ENCODE results near the gene NPLOC4.

NPLOC4 gene

DNA sequence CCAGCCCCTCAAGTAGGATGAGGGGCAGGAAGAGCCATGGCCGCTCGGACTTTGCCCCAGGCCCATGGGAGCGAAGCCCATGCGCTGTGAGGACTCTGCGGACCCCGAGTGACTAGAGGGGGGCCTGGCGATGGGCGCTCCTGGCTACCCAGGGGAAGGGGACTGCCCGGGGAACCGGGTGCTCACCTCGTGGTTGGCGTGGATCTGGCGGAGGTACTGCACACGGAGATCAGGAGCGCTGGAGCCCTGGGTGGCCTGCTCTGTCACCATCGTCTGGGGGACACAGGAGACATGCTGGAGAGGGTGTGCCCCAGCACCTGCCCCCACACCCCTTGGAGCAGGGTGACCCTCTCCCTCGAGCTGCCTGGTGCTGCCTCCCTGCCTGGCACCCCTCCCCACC lies 95.8 kb downstream of the NPLOC4 start:
- peaks cover 10% of the 10 kb centered on the region for H3K4me1 Mint-ChIP-seq
- TF ChIP-seq, protein P1, sequence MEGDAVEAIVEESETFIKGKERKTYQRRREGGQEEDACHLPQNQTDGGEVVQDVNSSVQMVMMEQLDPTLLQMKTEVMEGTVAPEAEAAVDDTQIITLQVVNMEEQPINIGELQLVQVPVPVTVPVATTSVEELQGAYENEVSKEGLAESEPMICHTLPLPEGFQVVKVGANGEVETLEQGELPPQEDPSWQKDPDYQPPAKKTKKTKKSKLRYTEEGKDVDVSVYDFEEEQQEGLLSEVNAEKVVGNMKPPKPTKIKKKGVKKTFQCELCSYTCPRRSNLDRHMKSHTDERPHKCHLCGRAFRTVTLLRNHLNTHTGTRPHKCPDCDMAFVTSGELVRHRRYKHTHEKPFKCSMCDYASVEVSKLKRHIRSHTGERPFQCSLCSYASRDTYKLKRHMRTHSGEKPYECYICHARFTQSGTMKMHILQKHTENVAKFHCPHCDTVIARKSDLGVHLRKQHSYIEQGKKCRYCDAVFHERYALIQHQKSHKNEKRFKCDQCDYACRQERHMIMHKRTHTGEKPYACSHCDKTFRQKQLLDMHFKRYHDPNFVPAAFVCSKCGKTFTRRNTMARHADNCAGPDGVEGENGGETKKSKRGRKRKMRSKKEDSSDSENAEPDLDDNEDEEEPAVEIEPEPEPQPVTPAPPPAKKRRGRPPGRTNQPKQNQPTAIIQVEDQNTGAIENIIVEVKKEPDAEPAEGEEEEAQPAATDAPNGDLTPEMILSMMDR (IDR thresholded peaks at IDR 0.05) = no peak
- peaks cover under 1% of the 10 kb centered on the region for H3K36me3 Mint-ChIP-seq (ENCODE audit: low read depth)
- DNase-seq = no peak
- no peaks in the 10 kb centered on the region for H3K9me3 Mint-ChIP-seq
- no peak overlapping the region for H3K4me3 Mint-ChIP-seq
- peaks cover 20% of the 10 kb centered on the region for H3K27me3 Mint-ChIP-seq (ENCODE audit: low read depth, poor library complexity)
- H3K27ac Mint-ChIP-seq = no peak overlapping the region

DNA sequence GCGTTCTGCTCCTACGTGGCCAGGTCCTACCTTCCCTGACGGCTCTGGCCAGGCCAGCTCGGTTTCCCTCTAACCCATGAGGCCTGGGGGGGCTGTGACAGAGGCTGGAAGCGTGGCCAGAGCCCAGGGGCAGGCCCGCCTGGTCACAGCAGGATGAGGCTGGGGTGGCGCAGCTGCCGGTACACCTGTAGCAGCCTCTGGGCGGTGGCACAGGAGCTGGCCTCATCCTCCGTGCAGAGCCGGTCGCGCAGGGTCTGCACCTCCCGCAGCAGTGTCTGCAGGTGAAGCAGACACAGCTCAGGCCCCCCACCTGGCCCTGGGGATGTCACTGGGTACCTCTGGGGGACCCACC lies 96.3 kb downstream of the NPLOC4 start:
- H3K4me3 Mint-ChIP-seq = no peak overlapping the region
- H3K27me3 Mint-ChIP-seq (ENCODE audit: low read depth, poor library complexity) = peaks cover 25% of the 10 kb centered on the region
- H3K36me3 Mint-ChIP-seq (ENCODE audit: low read depth) = no peaks in the 10 kb centered on the region
- TF ChIP-seq, protein P1 (IDR thresholded peaks at IDR 0.05) = no peak
- H3K27ac Mint-ChIP-seq = no peak overlapping the region
- peaks cover 10% of the 10 kb centered on the region for H3K4me1 Mint-ChIP-seq
- H3K9me3 Mint-ChIP-seq = no peaks in the 10 kb centered on the region
- no peak for DNase-seq

DNA sequence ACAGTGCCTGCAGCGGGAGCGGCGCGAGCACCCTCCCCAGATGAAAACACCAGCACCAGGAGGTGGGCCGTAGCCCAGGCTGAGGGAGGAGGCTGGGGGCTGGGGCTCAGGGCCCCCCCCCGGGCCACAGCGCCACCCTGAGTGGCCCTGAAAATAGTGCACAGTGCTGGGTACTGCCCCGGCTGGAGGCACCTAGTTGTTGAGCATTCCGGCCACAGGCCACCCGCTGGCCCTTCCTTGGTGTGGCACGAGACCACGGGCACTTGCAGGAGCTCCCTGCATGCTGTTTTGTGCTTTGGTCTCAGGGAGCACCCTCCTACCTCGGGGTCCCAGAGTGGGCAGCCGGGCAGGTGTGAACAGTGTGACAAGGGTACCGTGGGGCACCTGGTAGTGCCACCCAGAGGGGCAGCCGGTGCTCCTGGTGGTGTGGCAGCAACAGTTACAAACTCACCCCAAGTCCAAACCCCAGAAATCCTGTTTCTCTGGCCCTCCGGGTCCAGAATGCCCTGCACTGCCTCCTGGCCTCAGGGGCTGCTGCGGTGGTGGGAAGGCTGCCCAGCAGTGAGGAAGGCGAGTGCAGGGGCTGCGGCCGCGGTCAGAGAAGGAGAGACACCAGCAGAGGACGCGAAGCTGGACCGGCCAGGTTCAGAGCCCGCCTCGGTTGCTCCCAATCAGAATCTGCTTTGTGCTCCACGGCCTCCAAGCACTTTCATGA lies 96.8 kb downstream of the NPLOC4 start:
- TF ChIP-seq, protein P1 (IDR thresholded peaks at IDR 0.05) = no peak
- H3K36me3 Mint-ChIP-seq (ENCODE audit: low read depth) = no peaks in the 10 kb centered on the region
- no peak for DNase-seq
- H3K4me1 Mint-ChIP-seq = peaks cover 10% of the 10 kb centered on the region
- peaks cover 29% of the 10 kb centered on the region for H3K27me3 Mint-ChIP-seq (ENCODE audit: low read depth, poor library complexity)
- no peak overlapping the region for H3K27ac Mint-ChIP-seq
- no peak overlapping the region for H3K4me3 Mint-ChIP-seq
- no peaks in the 10 kb centered on the region for H3K9me3 Mint-ChIP-seq

DNA sequence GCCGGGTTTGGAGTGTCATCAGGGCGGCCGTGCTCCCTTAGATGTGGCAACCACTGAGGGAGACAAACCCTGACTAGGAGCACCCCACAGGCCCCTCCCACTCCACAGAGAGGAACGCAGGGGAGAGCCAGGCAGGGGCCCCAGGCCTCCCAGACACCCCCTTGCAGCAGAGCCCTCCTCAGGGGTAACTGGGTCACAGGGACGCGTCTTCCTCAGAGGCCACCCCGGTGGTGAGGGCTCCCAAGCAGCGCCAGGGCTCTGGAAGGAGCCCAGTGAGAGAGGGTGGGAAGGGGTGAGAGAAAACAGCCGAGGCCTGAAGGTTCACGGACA lies 97.4 kb downstream of the NPLOC4 start:
- peaks cover 10% of the 10 kb centered on the region for H3K4me1 Mint-ChIP-seq
- TF ChIP-seq, protein P1 (IDR thresholded peaks at IDR 0.05) = no peak
- no peak for DNase-seq
- no peak overlapping the region for H3K27ac Mint-ChIP-seq
- H3K36me3 Mint-ChIP-seq (ENCODE audit: low read depth) = no peaks in the 10 kb centered on the region
- peaks cover 32% of the 10 kb centered on the region for H3K27me3 Mint-ChIP-seq (ENCODE audit: low read depth, poor library complexity)
- no peaks in the 10 kb centered on the region for H3K9me3 Mint-ChIP-seq
- no peak overlapping the region for H3K4me3 Mint-ChIP-seq

DNA sequence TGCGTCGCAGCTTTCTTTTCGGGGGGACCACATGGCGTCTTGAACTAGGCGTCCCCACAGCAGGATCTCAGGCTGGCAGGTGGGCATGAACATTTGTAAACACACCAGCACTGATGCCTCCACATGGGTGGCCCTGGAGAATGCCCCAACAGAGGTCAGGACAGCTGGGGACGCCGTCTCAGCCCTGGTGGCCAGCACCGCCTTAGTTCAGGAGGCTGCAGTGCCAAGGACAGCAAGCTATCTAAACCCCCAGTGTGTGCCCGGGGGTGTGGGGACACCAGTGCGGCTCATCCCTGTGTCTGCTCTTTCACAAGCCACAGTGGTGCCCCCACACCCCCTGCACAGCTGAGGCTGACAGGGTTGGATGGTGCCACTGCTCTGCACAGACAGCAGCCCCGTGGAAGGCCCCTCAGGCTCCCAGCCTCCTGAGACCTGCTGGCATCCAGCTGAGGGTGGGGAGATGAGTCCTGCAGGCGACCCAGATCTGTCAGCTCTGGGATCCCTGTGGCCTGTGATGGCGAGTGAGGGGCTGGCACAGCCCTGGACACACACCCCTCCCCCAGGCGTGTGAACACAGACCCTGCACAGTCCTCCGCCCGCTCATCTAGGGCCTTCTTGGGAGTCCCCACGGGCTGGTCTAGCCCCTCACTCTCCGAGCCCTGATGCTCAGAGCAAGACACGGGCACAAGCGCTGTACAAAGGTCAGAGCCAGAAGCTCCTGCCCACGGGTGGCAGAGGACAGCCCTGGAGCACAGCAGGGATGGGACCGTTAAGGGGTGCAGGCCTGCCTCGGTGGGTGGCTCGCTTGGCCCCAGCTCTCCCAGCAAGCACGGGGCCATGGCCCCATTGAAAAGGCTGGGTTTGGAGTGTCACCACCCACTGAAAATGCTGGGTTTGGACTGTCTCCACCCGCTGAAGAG lies 98.0 kb downstream of the NPLOC4 start:
- TF ChIP-seq, protein P1 (IDR thresholded peaks at IDR 0.05) = no peak
- Mint-ChIP-seq H3K36me3 (ENCODE audit: low read depth) (no peaks in the 10 kb centered on the region), H3K27me3 (ENCODE audit: low read depth, poor library complexity) (peaks cover 35% of the 10 kb centered on the region), H3K4me3 (no peak overlapping the region), H3K9me3 (no peaks in the 10 kb centered on the region), H3K4me1 (peaks cover 10% of the 10 kb centered on the region), H3K27ac (no peak overlapping the region)
- no peak for DNase-seq

Data from nephron progenitor cell (in vitro differentiated cells).